ENCODE measurements around the gene SH2D5. TPM values are rescaled to one million over a fixed set of nuclear protein-coding genes. Genes with fewer than 3 reads are reported as not detected.
"Not testable (repeated sequence)": the region's sequence is repeated elsewhere in the genome, so short reads cannot be mapped to it uniquely, and the experiment has no call there.

The SH2D5 gene
- total RNA-seq, 1 experiment from 2014 or later = 9.4 TPM

DNA sequence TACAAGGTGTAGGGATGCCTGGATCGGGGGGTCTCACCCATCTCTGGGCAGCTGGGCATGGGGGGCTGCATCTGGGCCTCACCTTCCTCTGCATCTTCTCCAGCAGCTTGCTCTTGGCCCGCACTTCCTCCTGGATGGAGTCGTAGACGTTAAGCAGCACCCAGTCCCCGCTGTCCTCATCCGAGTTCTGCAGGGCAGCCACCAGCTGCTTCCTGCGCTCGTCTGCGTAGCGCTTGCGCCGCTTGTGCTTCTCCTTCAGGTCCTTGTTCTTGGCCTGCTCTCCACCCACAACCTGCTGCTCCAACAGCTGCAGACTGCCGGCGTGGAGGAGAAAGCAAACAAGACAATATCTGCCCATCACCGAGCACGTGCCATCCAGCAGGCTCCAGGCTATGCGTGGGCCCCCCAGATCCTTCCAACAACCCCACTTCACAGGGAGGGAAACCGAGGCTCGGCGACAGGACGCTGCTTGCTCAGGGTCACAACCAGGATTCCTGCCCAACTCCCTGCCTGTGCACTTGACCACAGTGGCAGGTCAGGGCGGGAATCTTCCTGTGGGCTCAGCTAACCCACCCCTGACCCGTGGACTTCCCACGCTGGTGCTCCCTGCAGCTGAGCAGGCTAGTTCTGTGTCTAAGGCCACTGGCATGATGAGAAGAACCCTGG, 49.8 kb downstream of the SH2D5 start:
- no peak for DNase-seq (ENCODE audit: low read depth)
- in situ Hi-C loops (cut with HindIII; ENCODE audit: low pct_unique_long_range_greater_than_20kb, low sequenced_read_pairs) = no loop called here

DNA sequence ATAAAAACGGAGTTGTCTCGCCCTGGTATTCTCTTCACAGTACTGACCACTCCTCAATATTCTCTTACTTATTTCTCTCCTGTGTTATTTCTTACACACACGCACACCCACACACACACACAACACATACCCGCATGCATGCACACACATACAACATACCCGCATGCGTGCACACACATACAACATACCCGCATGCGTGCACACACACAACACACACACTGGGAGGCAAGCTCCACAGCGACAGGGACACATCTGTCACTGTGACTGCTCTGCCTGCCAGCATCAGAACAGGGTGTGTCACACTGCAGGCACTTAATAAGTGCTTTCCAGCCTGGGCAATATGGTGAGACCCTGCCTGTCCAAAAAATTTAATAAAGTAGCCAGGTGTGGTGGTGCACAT, 50.5 kb downstream of the SH2D5 start:
- no peak for DNase-seq (ENCODE audit: low read depth)
- in situ Hi-C loops (cut with HindIII; ENCODE audit: low pct_unique_long_range_greater_than_20kb, low sequenced_read_pairs) = no loop called here

DNA sequence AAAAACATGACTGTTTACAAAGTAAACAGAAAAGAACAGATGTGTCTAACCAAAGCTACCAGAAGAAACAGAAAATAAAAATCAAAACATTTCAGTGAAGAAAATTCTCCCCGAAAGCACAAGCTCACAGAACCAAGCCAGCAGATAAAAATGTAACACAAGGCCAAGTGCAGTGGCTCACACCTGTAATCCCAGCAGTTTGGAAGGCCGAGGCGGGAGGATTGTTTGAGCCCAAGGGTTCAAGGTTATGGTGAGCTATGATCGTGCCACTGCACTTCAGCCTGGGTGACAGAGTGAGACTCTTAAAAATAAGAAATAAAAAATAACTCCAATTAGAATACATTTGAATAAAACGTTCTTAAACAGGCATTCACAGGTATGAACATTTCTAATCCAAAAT, 52.2 kb downstream of the SH2D5 start:
- in situ Hi-C loops (cut with HindIII; ENCODE audit: low pct_unique_long_range_greater_than_20kb, low sequenced_read_pairs) = no loop called here

DNA sequence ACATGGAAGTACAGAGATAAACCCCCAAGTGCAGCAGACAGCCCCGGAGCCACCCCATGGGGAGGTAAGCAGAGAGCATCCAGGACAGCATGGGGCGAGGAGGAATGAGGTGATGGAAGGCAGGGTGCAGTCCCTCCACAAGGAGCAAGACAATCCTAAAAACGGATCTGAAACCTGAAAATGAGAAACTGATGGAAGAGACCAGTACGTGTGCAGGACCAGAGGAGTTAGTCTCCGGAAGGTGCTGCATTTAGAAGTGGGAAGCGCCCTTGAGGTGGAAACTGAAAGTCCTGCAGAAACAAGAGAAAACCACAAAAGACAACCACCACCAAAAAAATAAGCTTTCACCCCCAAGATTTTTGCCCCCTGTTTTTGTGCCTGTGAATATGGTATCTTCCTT, 53.9 kb downstream of the SH2D5 start:
- in situ Hi-C loops (cut with HindIII; ENCODE audit: low pct_unique_long_range_greater_than_20kb, low sequenced_read_pairs) = no loop called here
- DNase-seq (ENCODE audit: low read depth) = no peak

More for the DNA sequence above, 52.2 kb downstream of the SH2D5 start:
- DNase-seq (ENCODE audit: low read depth) = no peak

DNA sequence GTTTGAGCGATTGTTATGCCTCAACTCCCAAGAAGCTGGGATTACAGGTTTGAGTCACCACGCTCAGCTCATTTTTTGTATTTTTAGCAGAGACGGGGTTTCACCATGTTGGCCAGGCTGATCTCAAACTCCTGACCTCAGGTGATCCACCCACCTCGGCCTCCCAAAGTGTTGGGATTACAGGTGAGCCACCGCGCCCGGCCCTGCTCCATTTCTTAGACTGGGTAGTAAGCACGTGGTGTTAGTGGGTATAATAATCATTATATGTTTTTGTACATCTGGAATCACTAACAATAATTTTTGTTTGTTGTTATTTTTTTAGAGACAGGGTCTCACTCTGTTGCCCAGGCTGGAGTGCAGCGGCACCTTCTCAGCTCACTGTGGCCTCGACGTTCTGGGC, 58.9 kb downstream of the SH2D5 start:
- DNase-seq (ENCODE audit: low read depth); in situ Hi-C loops (cut with HindIII; ENCODE audit: low pct_unique_long_range_greater_than_20kb, low sequenced_read_pairs): not testable (repeated sequence)

DNA sequence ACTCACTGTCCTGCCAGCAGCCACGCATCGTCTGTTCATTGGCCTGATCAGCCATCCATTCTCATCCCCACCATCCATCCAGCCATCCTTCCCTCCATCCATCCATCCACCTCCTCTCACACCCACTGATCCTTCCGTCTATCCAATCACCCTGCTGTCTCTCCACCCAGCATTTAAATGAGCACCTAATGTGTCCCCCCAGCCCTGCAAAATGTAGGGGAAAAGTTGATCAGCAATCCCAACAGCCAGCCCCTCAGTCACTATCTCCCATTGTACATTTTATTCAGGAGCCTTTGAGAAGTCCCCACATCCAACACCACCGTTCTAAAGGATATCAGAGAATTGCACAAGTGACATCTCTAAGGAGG, 60.3 kb downstream of the SH2D5 start:
- no peak for DNase-seq (ENCODE audit: low read depth)
- in situ Hi-C loops (cut with HindIII; ENCODE audit: low pct_unique_long_range_greater_than_20kb, low sequenced_read_pairs) = no loop called here

DNA sequence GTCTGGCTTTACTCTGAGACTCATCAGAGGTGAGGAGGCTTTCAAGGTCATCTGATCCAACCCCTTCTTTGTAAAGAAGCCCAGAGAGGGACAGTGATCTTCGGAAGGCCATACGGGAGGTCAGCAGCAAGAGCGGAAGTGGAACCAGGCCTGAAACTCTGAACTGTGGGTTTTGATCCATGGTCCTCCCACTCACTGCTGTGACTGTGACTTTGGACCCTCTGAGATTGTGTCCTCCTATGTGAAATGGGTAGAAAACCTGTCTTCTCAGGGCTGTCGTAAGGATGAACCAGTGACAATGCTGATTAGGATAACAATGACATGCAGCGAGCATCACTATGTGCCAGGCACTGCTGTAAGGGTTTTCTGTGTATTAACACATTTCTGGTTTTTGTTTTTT, 61.6 kb downstream of the SH2D5 start:
- DNase-seq (ENCODE audit: low read depth) = no peak
- in situ Hi-C loops (cut with HindIII; ENCODE audit: low pct_unique_long_range_greater_than_20kb, low sequenced_read_pairs) = no loop called here

Other genes with a start within 250 kb of the SH2D5 start
- 13.5 and 20.1 TPM in 2 replicates for gene CAMK2N1, start 246.5 kb downstream of the SH2D5 start, total RNA-seq (2014; rRNA removed; shearing (Covaris generic); ENCODE audit: low replicate concordance)
- gene MUL1, start 224.6 kb downstream of the SH2D5 start, total RNA-seq (2014; rRNA removed; shearing (Covaris generic); ENCODE audit: low replicate concordance) = 9.8 and 23.6 TPM in 2 replicates
- gene FAM43B, start 180.1 kb downstream of the SH2D5 start, total RNA-seq (2014; rRNA removed; shearing (Covaris generic); ENCODE audit: low replicate concordance) = 2.8 and 3.1 TPM in 2 replicates
- gene CDA, start 143.6 kb downstream of the SH2D5 start, total RNA-seq (2014; rRNA removed; shearing (Covaris generic); ENCODE audit: low replicate concordance) = 0.95 TPM in 1 of 2 replicates, not detected in the other
- gene PINK1, start 99.2 kb downstream of the SH2D5 start, total RNA-seq (2014; rRNA removed; shearing (Covaris generic); ENCODE audit: low replicate concordance) = 34.5 and 34.6 TPM in 2 replicates
- 418 and 467 TPM in 2 replicates for gene DDOST, start 71.3 kb downstream of the SH2D5 start, total RNA-seq (2014; rRNA removed; shearing (Covaris generic); ENCODE audit: low replicate concordance)
- 2.1 and 6.4 TPM in 2 replicates for gene KIF17, start 14.7 kb downstream of the SH2D5 start, total RNA-seq (2014; rRNA removed; shearing (Covaris generic); ENCODE audit: low replicate concordance)
- gene HP1BP3, start 54.6 kb upstream of the SH2D5 start, total RNA-seq (2014; rRNA removed; shearing (Covaris generic); ENCODE audit: low replicate concordance) = 192 and 242 TPM in 2 replicates